IMR-90 (cell line): ENCODE results near the gene CCL27. TPM values are rescaled to one million over a fixed set of nuclear protein-coding genes. Genes with fewer than 3 reads are reported as not detected.
A peak's percentile ranks its signal among the peaks of the same experiment; 100 is the strongest.

Experiments
- ATAC-seq: fragments of 200-7000 bp; cut with Tn5 transposase; 2 replicates; pipeline ENCODE4 v1.9.1; 2020; ENCODE audit warnings: low read depth, mild to moderate bottlenecking, moderate library complexity
- BruUV-seq: library from RNA; stranded (reverse); fragments of 400-500 nt; replicated peaks from 2 replicates; lab custom pipeline; 2021; lab: Mats Ljungman, UMichigan
- CTCF ChIA-PET: fragments of 300-600 bp; formaldehyde crosslinking; extraction: SDS; loops from one replicate; lab custom pipeline; 2021; ENCODE audit warnings: antibody characterized with exemption; lab: Yijun Ruan, JAX
- POLR2A ChIA-PET: fragments of 300-600 bp; sonication (Branson Sonifier 250); formaldehyde crosslinking; loops from one replicate; lab custom pipeline; 2022; ENCODE audit warnings: antibody characterized with exemption; ENCODE audit not compliant: unreplicated experiment; lab: Charles Lee
- DNase-seq: peaks from one replicate; pipeline ENCODE4 v3.0.0; 2013
- H2AFZ ChIP-seq: replicated peaks from 2 replicates; pipeline ENCODE3; 2013; ENCODE audit warnings: low read length, mild to moderate bottlenecking; ENCODE audit not compliant: poor library complexity
- H2AK5ac ChIP-seq: 2 replicates; pipeline ENCODE4 v1.6.1; 2013; ENCODE audit warnings: low read depth, low read length, inconsistent platforms
- H2AK9ac ChIP-seq: replicated peaks from 2 replicates; pipeline ENCODE3; 2013; ENCODE audit warnings: mild to moderate bottlenecking, low read depth, low read length, moderate library complexity; ENCODE audit not compliant: poor library complexity
- H2BK120ac ChIP-seq: 2 replicates; pipeline ENCODE4 v1.6.1; 2013; ENCODE audit warnings: low read depth, low read length, inconsistent platforms
- H2BK15ac ChIP-seq: 3 replicates; pipeline ENCODE4 v1.6.1; 2013; ENCODE audit warnings: low read depth, low read length, inconsistent platforms
- H2BK20ac ChIP-seq: 2 replicates; pipeline ENCODE4 v1.6.1; 2013; ENCODE audit warnings: low read depth, mild to moderate bottlenecking, inconsistent platforms, low read length, moderate library complexity
- H2BK5ac ChIP-seq: 2 replicates; pipeline ENCODE4 v1.6.1; 2013; ENCODE audit warnings: mild to moderate bottlenecking, low read depth, low read length, inconsistent platforms; ENCODE audit not compliant: poor library complexity, severe bottlenecking
- H3K14ac ChIP-seq: replicated peaks from 2 replicates; pipeline ENCODE4 v1.6.1; 2013; ENCODE audit warnings: low read depth, low read length, inconsistent platforms
- H3K18ac ChIP-seq: 2 replicates; pipeline ENCODE4 v1.6.1; 2013; ENCODE audit warnings: low read depth, low read length, control low read depth
- H3K23ac ChIP-seq: 2 replicates; pipeline ENCODE4 v1.6.1; 2013; ENCODE audit warnings: low read depth, low read length, inconsistent platforms
- H3K27ac ChIP-seq: 2 replicates; pipeline ENCODE4 v1.5.1; 2013; ENCODE audit warnings: mild to moderate bottlenecking, control low read depth, low read length; ENCODE audit not compliant: insufficient read depth
- H3K27me3 ChIP-seq: 2 replicates; pipeline ENCODE4 v1.6.1; 2013; ENCODE audit warnings: low read length; ENCODE audit not compliant: control insufficient read depth, insufficient read depth
- H3K36me3 ChIP-seq: 2 replicates; pipeline ENCODE4 v1.6.1; 2013; ENCODE audit warnings: low read length, mixed read lengths; ENCODE audit not compliant: control insufficient read depth, insufficient read depth
- H3K4ac ChIP-seq: 2 replicates; pipeline ENCODE4 v1.6.1; 2013; ENCODE audit warnings: low read depth, low read length, inconsistent platforms
- H3K4me1 ChIP-seq: 2 replicates; pipeline ENCODE4 v1.6.1; 2013; ENCODE audit warnings: low read length, mixed read lengths; ENCODE audit not compliant: control insufficient read depth, insufficient read depth
- H3K4me2 ChIP-seq: 2 replicates; pipeline ENCODE4 v1.6.1; 2013; ENCODE audit warnings: low read depth, mild to moderate bottlenecking, control low read depth, low read length, moderate library complexity
- H3K4me3 ChIP-seq: 2 replicates; pipeline ENCODE4 v1.5.1; 2013; ENCODE audit warnings: low read depth, mild to moderate bottlenecking, control low read depth, low read length, moderate library complexity; ENCODE audit not compliant: insufficient read depth
- H3K56ac ChIP-seq: 2 replicates; pipeline ENCODE4 v1.6.1; 2013; ENCODE audit warnings: low read length, inconsistent platforms; ENCODE audit not compliant: insufficient read depth; ENCODE audit errors: extremely low read depth
- H3K79me1 ChIP-seq, 2 experiments: 2 replicates each; pipeline ENCODE4 v1.6.1; 2013; ENCODE audit warnings: low read length in 2 of 2, inconsistent platforms in 1 of 2, low read depth in 1 of 2
- H3K9ac ChIP-seq: 2 replicates; pipeline ENCODE4 v1.6.1; 2013; ENCODE audit warnings: low read depth, low read length, control low read depth
- H3K9me1 ChIP-seq: 2 replicates; pipeline ENCODE4 v1.6.1; 2013; ENCODE audit warnings: low read length, inconsistent platforms; ENCODE audit not compliant: insufficient read depth
- H3K9me3 ChIP-seq: 2 replicates; pipeline ENCODE4 v1.6.1; 2013; ENCODE audit warnings: low read length; ENCODE audit not compliant: control insufficient read depth, insufficient read depth
- H4K20me1 ChIP-seq: 2 replicates; pipeline ENCODE4 v1.6.1; 2013; ENCODE audit warnings: low read length, inconsistent platforms; ENCODE audit not compliant: insufficient read depth
- H4K5ac ChIP-seq: 2 replicates; pipeline ENCODE4 v1.6.1; 2013; ENCODE audit warnings: mild to moderate bottlenecking, low read depth, low read length, control low read depth
- H4K8ac ChIP-seq, 2 experiments: 2 replicates each; pipeline ENCODE4 v1.6.1; 2013; ENCODE audit warnings: low read depth in 2 of 2, low read length in 2 of 2, control low read depth in 1 of 2, inconsistent platforms in 1 of 2
- H4K91ac ChIP-seq: 2 replicates; pipeline ENCODE4 v1.6.1; 2013; ENCODE audit warnings: low read depth, low read length, inconsistent platforms; ENCODE audit not compliant: insufficient read depth
- CEBPB ChIP-seq: IDR thresholded peaks from 2 replicates; pipeline ENCODE4 v1.6.1; 2012; ENCODE audit warnings: low read depth, low read length, improper control_type of control experiment
- FOS ChIP-seq: fragments of 150-350 bp; IDR thresholded peaks from 2 replicates; pipeline ENCODE4 v1.6.1; 2016; ENCODE audit warnings: low read depth, low read length
- MAZ ChIP-seq: IDR thresholded peaks from 2 replicates; pipeline ENCODE4 v1.6.1; 2012; ENCODE audit warnings: low read depth, mild to moderate bottlenecking, low read length, improper control_type of control experiment, moderate library complexity, borderline replicate concordance
- MXI1 ChIP-seq: IDR thresholded peaks from 2 replicates; pipeline ENCODE4 v1.6.1; 2012; ENCODE audit warnings: low read depth, mild to moderate bottlenecking, low read length, moderate library complexity, borderline replicate concordance
- NFE2L2 ChIP-seq: fragments of 150-350 bp; IDR thresholded peaks from 2 replicates; pipeline ENCODE4 v1.6.1; 2016; ENCODE audit warnings: low read depth, mild to moderate bottlenecking, low read length
- POLR2A ChIP-seq: IDR thresholded peaks from 2 replicates; pipeline ENCODE4 v1.6.1; 2012; ENCODE audit warnings: mild to moderate bottlenecking, low read depth, low read length
- RAD21 ChIP-seq: IDR thresholded peaks from 2 replicates; pipeline ENCODE4 v1.6.1; 2012; ENCODE audit warnings: low read length, improper control_type of control experiment
- RCOR1 ChIP-seq: IDR thresholded peaks from 2 replicates; pipeline ENCODE4 v1.6.1; 2012; ENCODE audit warnings: mild to moderate bottlenecking, low read length, improper control_type of control experiment; ENCODE audit not compliant: insufficient replicate concordance
- RFX5 ChIP-seq: IDR thresholded peaks from 2 replicates; pipeline ENCODE4 v1.8.0; 2012; ENCODE audit warnings: low read depth, mild to moderate bottlenecking, low read length, moderate library complexity
- SMC3 ChIP-seq: fragments of 150-350 bp; IDR thresholded peaks from 2 replicates; pipeline ENCODE4 v1.6.1; 2016; ENCODE audit warnings: low read depth, mild to moderate bottlenecking, antibody characterized with exemption, low read length, moderate library complexity
- WGBS, 2 experiments: methylation state at CpG; one replicate each; pipeline versions ENCODE4 v1.1.5 to v1.1.7; 2013; ENCODE audit warnings: missing lambda C conversion rate in 2 of 2; ENCODE audit not compliant: insufficient read length in 1 of 2; ENCODE audit errors: extremely low coverage in 2 of 2; 5-methylcytosine and 5-hydroxymethylcytosine counted together
- dilution Hi-C: fragments of 300-500 bp; cut with HindIII; formaldehyde crosslinking; loops from one replicate; pipeline ENCODE4 v1.14.3; 2018; ENCODE audit warnings: low sequenced_read_pairs; ENCODE audit not compliant: unreplicated experiment
- in situ Hi-C: fragments of 300-500 bp; cut with MboI; formaldehyde crosslinking; loops from 3 replicates; pipeline ENCODE4 v1.14.3; 2019; ENCODE audit warnings: low sequenced_read_pairs, inconsistent platforms, mixed read lengths
- intact Hi-C: fragments of 100-400 bp; cut with micrococcal nuclease; formaldehyde crosslinking; loops from 2 replicates; pipeline ENCODE4 v1.10.0; 2022
- polyA plus RNA-seq, 3 experiments: library from polyadenylated mRNA; depleted of rRNA; stranded (reverse); fragments of >200 nt; gene quantifications; 2 replicates each; pipeline ENCODE4 v1.2.3, GENCODE V29; 2012; ENCODE audit warnings: low replicate concordance in 1 of 3
- total RNA-seq: library from RNA; depleted of rRNA; stranded (reverse); fragments of >200 nt; gene quantifications from 2 replicates; pipeline ENCODE4 v1.2.3, GENCODE V29; 2012
- TF ChIP-seq, protein P1 (sequence below): fragments of 150-350 bp; IDR thresholded peaks from 2 replicates; pipeline ENCODE4 v1.6.1; 2016; ENCODE audit warnings: low read depth, mild to moderate bottlenecking, low read length, moderate library complexity, borderline replicate concordance
- TF ChIP-seq, protein P2 (sequence below): conservative IDR thresholded peaks from 2 replicates; pipeline ENCODE4 v1.5.1; 2012; ENCODE audit warnings: mild to moderate bottlenecking, low read depth, low read length, improper control_type of control experiment

CCL27 gene
- total and polyA plus RNA-seq, 2 of the 4 experiments (the other 2 are of a cell fraction) = 0.18 to 0.26 TPM

GRCh38 chr9:34650816-34651215 is 11.6 kb downstream of the CCL27 start:
- Histone ChIP-seq H2AFZ (no peak overlapping the region), H3K4me1 (peaks cover 45% of the 10 kb centered on the region), H4K5ac (no peak overlapping the region), H4K8ac (peak overlapping the region in 1 of 2 experiments; percentile 94; a peak in 1 of 4 replicates), H3K56ac (no peak overlapping the region), H3K9me1 (peaks cover 36% of the 10 kb centered on the region), H3K18ac (no peak overlapping the region), H3K9ac (no peak overlapping the region), H3K23ac (no peak overlapping the region), H2BK120ac (no peak overlapping the region), H3K79me1 (peaks cover 15 to 56% of the 10 kb centered on the region in 2 experiments), H3K9me3 (no peaks in the 10 kb centered on the region), H3K4ac (peak overlapping the region; percentile 90; the same call in 1 of the 2 replicates), H2BK15ac (no peak overlapping the region), H4K91ac (no peak overlapping the region), H2BK20ac (no peak overlapping the region), H2AK9ac (peak overlapping the region; percentile 81), H3K36me3 (peaks cover 16% of the 10 kb centered on the region), H3K4me2 (no peak overlapping the region; the same call in 1 of the 2 replicates), H3K14ac (no peak overlapping the region), H3K27ac (no peak overlapping the region), H3K27me3 (no peaks in the 10 kb centered on the region), H4K20me1 (no peaks in the 10 kb centered on the region), H2BK5ac (no peak overlapping the region), H3K4me3 (no peak overlapping the region), H2AK5ac (no peak overlapping the region; the same call in 1 of the 2 replicates)
- peak; percentile 26 for DNase-seq
- in situ Hi-C loops (no loop called here), intact Hi-C loops (no loop called here), dilution Hi-C loops (no loop called here)
- TF ChIP-seq MXI1 (no peak), SMC3 (no peak), RAD21 (no peak), MAZ (no peak), RFX5 (no peak), POLR2A (no peak), NFE2L2 (no peak), FOS (no peak), CEBPB (no peak), RCOR1 (no peak)
- TF ChIP-seq, protein P1, sequence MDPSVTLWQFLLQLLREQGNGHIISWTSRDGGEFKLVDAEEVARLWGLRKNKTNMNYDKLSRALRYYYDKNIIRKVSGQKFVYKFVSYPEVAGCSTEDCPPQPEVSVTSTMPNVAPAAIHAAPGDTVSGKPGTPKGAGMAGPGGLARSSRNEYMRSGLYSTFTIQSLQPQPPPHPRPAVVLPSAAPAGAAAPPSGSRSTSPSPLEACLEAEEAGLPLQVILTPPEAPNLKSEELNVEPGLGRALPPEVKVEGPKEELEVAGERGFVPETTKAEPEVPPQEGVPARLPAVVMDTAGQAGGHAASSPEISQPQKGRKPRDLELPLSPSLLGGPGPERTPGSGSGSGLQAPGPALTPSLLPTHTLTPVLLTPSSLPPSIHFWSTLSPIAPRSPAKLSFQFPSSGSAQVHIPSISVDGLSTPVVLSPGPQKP = no peak
- TF ChIP-seq, protein P2, sequence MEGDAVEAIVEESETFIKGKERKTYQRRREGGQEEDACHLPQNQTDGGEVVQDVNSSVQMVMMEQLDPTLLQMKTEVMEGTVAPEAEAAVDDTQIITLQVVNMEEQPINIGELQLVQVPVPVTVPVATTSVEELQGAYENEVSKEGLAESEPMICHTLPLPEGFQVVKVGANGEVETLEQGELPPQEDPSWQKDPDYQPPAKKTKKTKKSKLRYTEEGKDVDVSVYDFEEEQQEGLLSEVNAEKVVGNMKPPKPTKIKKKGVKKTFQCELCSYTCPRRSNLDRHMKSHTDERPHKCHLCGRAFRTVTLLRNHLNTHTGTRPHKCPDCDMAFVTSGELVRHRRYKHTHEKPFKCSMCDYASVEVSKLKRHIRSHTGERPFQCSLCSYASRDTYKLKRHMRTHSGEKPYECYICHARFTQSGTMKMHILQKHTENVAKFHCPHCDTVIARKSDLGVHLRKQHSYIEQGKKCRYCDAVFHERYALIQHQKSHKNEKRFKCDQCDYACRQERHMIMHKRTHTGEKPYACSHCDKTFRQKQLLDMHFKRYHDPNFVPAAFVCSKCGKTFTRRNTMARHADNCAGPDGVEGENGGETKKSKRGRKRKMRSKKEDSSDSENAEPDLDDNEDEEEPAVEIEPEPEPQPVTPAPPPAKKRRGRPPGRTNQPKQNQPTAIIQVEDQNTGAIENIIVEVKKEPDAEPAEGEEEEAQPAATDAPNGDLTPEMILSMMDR = no peak
- ChIA-PET POLR2A (no interaction called here), CTCF (no interaction called here)
- no CpG with 5 or more reads among the region's 5 CpGs for WGBS, 2 experiments
- no peak for ATAC-seq
- BruUV-seq = no TSS peak
